ENCODE results near the gene SLC35E2B.
"Not testable (repeated sequence)": the region's sequence is repeated elsewhere in the genome, so short reads cannot be mapped to it uniquely, and the experiment has no call there.

DNA sequence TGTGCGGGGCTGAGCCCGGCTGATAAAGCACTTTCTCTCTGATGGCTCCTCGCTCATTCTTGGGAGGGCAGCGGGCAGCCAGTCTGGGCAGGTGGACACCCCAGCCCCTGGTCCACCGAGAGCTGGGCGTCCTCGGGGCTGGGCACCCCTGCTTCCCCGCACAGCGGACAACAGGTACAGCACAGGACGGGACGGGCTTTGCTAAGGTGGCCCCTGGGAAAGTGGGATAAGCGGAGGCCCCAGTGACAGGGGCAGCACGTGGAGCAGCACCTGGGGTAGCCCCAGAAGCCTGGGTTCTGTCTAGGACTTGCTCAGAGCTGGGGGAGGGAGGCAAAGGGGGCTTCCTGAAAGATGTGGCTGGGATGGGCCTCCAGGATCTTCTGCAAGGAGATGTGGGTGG, 58.0 kb downstream of the SLC35E2B start:
- not testable (repeated sequence) for TF ChIP-seq POLR2A (IDR thresholded peaks at IDR 0.05)
- TF ChIP-seq, protein P1, sequence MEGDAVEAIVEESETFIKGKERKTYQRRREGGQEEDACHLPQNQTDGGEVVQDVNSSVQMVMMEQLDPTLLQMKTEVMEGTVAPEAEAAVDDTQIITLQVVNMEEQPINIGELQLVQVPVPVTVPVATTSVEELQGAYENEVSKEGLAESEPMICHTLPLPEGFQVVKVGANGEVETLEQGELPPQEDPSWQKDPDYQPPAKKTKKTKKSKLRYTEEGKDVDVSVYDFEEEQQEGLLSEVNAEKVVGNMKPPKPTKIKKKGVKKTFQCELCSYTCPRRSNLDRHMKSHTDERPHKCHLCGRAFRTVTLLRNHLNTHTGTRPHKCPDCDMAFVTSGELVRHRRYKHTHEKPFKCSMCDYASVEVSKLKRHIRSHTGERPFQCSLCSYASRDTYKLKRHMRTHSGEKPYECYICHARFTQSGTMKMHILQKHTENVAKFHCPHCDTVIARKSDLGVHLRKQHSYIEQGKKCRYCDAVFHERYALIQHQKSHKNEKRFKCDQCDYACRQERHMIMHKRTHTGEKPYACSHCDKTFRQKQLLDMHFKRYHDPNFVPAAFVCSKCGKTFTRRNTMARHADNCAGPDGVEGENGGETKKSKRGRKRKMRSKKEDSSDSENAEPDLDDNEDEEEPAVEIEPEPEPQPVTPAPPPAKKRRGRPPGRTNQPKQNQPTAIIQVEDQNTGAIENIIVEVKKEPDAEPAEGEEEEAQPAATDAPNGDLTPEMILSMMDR (IDR thresholded peaks at IDR 0.05), result not testable (repeated sequence)

Data from testis (tissue), 2 donors.